Loucy (cell line): Measurements from ENCODE around the gene BPIFB2.

Source experiments
- H2AFZ ChIP-seq: fragments of 200-600 bp; sonication (generic); 2 replicates; pipeline ENCODE4 v1.6.0; 2016; ENCODE audit warnings: antibody characterized with exemption, mild to moderate bottlenecking, low read length, moderate library complexity
- H3F3A ChIP-seq: fragments of 200-600 bp; 2 replicates; pipeline ENCODE4 v1.6.0; 2016; ENCODE audit warnings: antibody characterized with exemption, low read depth, mild to moderate bottlenecking
- H3K27me3 ChIP-seq: fragments of 200-600 bp; sonication (generic); 2 replicates; pipeline ENCODE4 v1.6.1; 2014; ENCODE audit warnings: low read length, mild to moderate bottlenecking; ENCODE audit not compliant: insufficient read depth, poor library complexity, severe bottlenecking
- H3K36me3 ChIP-seq: fragments of 200-600 bp; sonication (generic); 2 replicates; pipeline ENCODE4 v1.6.1; 2016; ENCODE audit warnings: low read length; ENCODE audit not compliant: insufficient read depth
- H3K4me1 ChIP-seq: fragments of 200-600 bp; sonication (generic); 2 replicates; pipeline ENCODE4 v1.5.1; 2014; ENCODE audit warnings: low read length, mild to moderate bottlenecking; ENCODE audit not compliant: insufficient read depth, poor library complexity, severe bottlenecking
- H3K4me2 ChIP-seq: fragments of 200-600 bp; sonication (generic); 2 replicates; pipeline ENCODE4 v1.6.0; 2014; ENCODE audit warnings: antibody characterized with exemption, low read length, low read depth, mild to moderate bottlenecking; ENCODE audit not compliant: poor library complexity, severe bottlenecking
- H3K4me3 ChIP-seq: fragments of 200-600 bp; sonication (generic); 2 replicates; pipeline ENCODE4 v1.5.1; 2014; ENCODE audit warnings: low read length, mild to moderate bottlenecking, mixed read lengths; ENCODE audit not compliant: poor library complexity, severe bottlenecking
- H3K79me2 ChIP-seq: fragments of 200-600 bp; sonication (generic); 2 replicates; pipeline ENCODE4 v1.6.1; 2014; ENCODE audit warnings: low read length; ENCODE audit not compliant: insufficient read depth
- H3K9ac ChIP-seq: fragments of 200-600 bp; sonication (generic); 2 replicates; pipeline ENCODE4 v1.6.0; 2014; ENCODE audit warnings: mild to moderate bottlenecking, low read depth, low read length, moderate library complexity; ENCODE audit not compliant: poor library complexity, severe bottlenecking
- H3K9me2 ChIP-seq: fragments of 200-600 bp; sonication (generic); replicated peaks from 2 replicates; pipeline ENCODE4 v1.6.1; 2016; ENCODE audit warnings: low read depth, low read length, mixed read lengths
- H3K9me3 ChIP-seq: fragments of 200-600 bp; sonication (generic); 2 replicates; pipeline ENCODE4 v1.6.1; 2014; ENCODE audit warnings: mild to moderate bottlenecking, antibody characterized with exemption, low read length, low read depth; ENCODE audit not compliant: insufficient read depth
- H4K20me1 ChIP-seq: fragments of 200-600 bp; sonication (generic); 2 replicates; pipeline ENCODE4 v1.6.0; 2014; ENCODE audit warnings: antibody characterized with exemption, low read length, mild to moderate bottlenecking; ENCODE audit not compliant: insufficient read depth, poor library complexity, severe bottlenecking
- CTCF ChIP-seq: fragments of 200-600 bp; sonication (generic); conservative IDR thresholded peaks from 2 replicates; pipeline ENCODE4 v1.5.1; 2014; ENCODE audit warnings: mild to moderate bottlenecking, antibody characterized with exemption, low read length
- EZH2phosphoT487 ChIP-seq: fragments of 200-600 bp; IDR thresholded peaks from 2 replicates; pipeline ENCODE4 v1.6.1; 2018; ENCODE audit warnings: antibody characterized with exemption, mild to moderate bottlenecking, moderate library complexity, borderline replicate concordance

Gene BPIFB2

GRCh38 chr20:32970115-32970972, 37.2 kb upstream of the BPIFB2 start:
- no peaks in the 10 kb centered on the region for H3K27me3 ChIP-seq
- no peaks in the 10 kb centered on the region for H3K9me2 ChIP-seq
- H3K79me2 ChIP-seq = no peaks in the 10 kb centered on the region
- peak overlapping the region; percentile 81 for H3K4me2 ChIP-seq
- no peak overlapping the region for H2AFZ ChIP-seq
- peak overlapping the region; percentile 89 for H3K9ac ChIP-seq
- no peak for TF ChIP-seq EZH2phosphoT487
- no peak for TF ChIP-seq CTCF
- H3K36me3 ChIP-seq = no peaks in the 10 kb centered on the region
- peaks cover 20% of the 10 kb centered on the region for H3F3A ChIP-seq
- H3K4me1 ChIP-seq = peaks cover 88% of the 10 kb centered on the region
- no peaks in the 10 kb centered on the region for H4K20me1 ChIP-seq
- no peaks in the 10 kb centered on the region for H3K9me3 ChIP-seq
- peak overlapping the region; percentile 68 for H3K4me3 ChIP-seq

- Histone ChIP-seq H3K9ac (peak overlapping the region; percentile 89), H3K4me2 (peak overlapping the region; percentile 81), H3K4me1 (peaks cover 82% of the 10 kb centered on the region), H3K9me3 (no peaks in the 10 kb centered on the region), H3K36me3 (no peaks in the 10 kb centered on the region), H3K27me3 (no peaks in the 10 kb centered on the region), H2AFZ (no peak overlapping the region), H3F3A (peaks cover 20% of the 10 kb centered on the region), H3K4me3 (peak overlapping the region; percentile 68), H4K20me1 (no peaks in the 10 kb centered on the region), H3K9me2 (no peaks in the 10 kb centered on the region), H3K79me2 (no peaks in the 10 kb centered on the region)
- no peak for TF ChIP-seq CTCF
- no peak for TF ChIP-seq EZH2phosphoT487
These were observed 36.6 kb upstream of the BPIFB2 start for GRCh38 chr20:32970973-32971300.

- Histone ChIP-seq H3K4me2 (peak overlapping the region; percentile 81), H3K9ac (peak overlapping the region; percentile 89), H3K9me2 (no peaks in the 10 kb centered on the region), H3K4me3 (peak overlapping the region; percentile 68), H3F3A (peaks cover 20% of the 10 kb centered on the region), H3K79me2 (no peaks in the 10 kb centered on the region), H3K36me3 (no peaks in the 10 kb centered on the region), H2AFZ (no peak overlapping the region), H3K4me1 (peaks cover 74% of the 10 kb centered on the region), H4K20me1 (no peaks in the 10 kb centered on the region), H3K9me3 (no peaks in the 10 kb centered on the region; the same call in 1 of the 2 replicates), H3K27me3 (no peaks in the 10 kb centered on the region)
- TF ChIP-seq CTCF (no peak), EZH2phosphoT487 (no peak)
These were observed 35.8 kb upstream of the BPIFB2 start for GRCh38 chr20:32971703-32972161.
